ENCODE measurements around the gene HSPA13.

- TF ChIP-seq CTCF (optimal IDR thresholded peaks at IDR 0.05 in 1 of 3, IDR thresholded peaks at IDR 0.05 in 1 of 3, conservative IDR thresholded peaks at IDR 0.05 in 1 of 3; ENCODE audit: extremely low read depth in 1 of 3, insufficient read depth in 2 of 3, low read length in 3 of 3) (no peak), EZH2 (IDR thresholded peaks at IDR 0.05; ENCODE audit: low read length) (no peak)
Observed at GRCh38 chr21:14361958-14362357, 21.0 kb downstream of the HSPA13 start.

Measured in keratinocyte (primary cell).